CD4-positive, alpha-beta T cell treated with Interleukin-10 for 1 hour (primary cell): ENCODE data around the gene GRM5.
"Not testable (repeated sequence)": the region's sequence is repeated elsewhere in the genome, so short reads cannot be mapped to it uniquely, and the experiment has no call there.

ENCODE experiments used
- DNase-seq: peaks from one replicate; pipeline ENCODE4 v3.0.0-alpha.2; 2020

Gene GRM5

GRCh38 chr11:89065651-89066201, at the start of gene GRM5:
TSS of gene GRM5 (minus strand) at chr11:89065982. CDS start at chr11:89047872, 18,110 bp downstream.
- DNase-seq: not testable (repeated sequence)

GRCh38 chr11:89097956-89098355, 32.2 kb upstream of the GRM5 start:
- peak; percentile 6 for DNase-seq

DNA sequence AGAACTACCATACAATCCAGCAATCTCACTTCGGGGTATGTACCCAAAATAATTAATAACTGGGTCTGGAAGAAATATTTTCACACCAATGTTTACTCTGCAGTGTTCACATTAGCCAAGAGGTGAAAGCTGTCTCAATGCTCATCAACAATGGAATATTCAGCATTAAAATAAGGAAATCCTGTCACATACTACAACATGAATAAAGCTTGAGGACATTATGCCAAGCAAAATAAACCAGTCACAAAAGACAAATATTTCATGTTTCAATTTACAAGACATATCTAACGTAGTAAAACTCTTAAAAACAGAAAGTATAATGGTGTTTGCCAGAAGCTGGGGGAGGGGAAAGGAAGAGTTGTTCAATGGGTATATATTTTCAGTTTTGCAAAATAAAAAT, 28.0 kb upstream of the GRM5 start:
- DNase-seq: not testable (repeated sequence)

- not testable (repeated sequence) for DNase-seq
These were observed 19.2 kb upstream of the GRM5 start for GRCh38 chr11:89084951-89085350.

- DNase-seq: not testable (repeated sequence)
These were observed 5.1 kb upstream of the GRM5 start for GRCh38 chr11:89070911-89071310.

- no peak for DNase-seq
These were observed 1.5 kb upstream of the GRM5 start for GRCh38 chr11:89067264-89067663.

DNA sequence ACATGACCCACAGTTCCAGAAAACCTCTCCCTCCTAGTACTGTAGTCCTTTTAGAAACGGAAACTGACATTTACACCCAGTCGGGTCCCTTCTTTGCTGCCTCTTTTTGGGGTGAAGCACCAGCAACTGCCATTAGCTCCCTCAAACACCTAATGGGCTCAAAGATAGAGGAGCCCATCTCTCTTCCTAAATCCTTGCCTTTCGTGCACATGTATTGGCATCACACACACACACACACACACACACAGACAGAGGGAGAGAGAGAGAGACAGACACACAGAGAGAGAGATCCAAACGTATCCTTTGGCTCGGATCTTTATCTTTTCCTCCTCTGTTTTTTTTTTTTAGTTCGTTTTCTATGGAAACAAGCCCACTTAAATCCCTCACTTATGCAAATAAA, 716 bp downstream of the GRM5 start:
- DNase-seq: no peak

- DNase-seq: not testable (repeated sequence)
These were observed 2.3 kb downstream of the GRM5 start for GRCh38 chr11:89063481-89063951.

DNA sequence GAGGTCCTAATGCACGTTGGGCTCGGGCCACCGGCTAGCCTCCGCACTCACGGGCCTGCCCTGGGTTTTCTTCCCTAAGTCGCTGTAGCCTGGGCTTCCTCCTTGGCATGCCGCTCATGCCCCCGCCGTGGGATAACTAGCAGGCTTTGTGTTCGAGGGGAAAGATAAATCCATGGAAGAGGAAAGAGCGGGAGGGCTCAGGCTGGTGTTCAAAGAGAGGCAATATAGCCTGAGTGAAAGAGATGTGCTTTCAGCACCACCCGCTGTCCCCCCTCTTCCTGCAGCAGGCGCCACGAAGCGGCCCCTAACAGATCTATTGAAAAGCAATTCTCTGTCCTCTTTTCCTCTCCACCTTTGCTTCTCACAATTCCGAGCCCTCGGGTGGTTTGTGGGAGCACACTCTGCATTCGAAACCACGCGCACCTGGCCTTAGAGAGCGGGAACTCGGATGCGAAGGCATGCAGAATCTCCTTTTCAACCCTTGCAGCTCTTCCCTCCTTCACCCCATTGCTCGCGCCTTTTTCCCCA, 2.9 kb downstream of the GRM5 start:
- DNase-seq: not testable (repeated sequence)

DNA sequence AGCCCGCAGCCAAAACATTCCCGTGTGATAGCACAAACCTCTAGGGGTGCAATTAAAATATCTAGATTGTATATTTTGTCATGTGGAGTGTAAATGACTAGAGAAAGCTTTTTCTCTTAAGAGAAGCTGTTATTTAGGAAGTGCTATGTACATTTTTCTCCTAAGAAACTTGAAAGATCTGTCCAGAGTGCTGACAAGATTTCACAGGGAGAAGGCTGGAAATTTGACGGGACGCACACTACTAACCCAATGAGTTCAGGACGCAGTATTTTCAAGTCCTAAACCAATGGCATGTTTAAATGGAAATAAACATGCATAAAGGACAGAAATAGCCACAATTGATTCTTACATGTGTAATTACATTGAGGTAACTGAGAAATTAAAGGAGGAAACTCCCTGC, 3.9 kb downstream of the GRM5 start:
- not testable (repeated sequence) for DNase-seq

DNA sequence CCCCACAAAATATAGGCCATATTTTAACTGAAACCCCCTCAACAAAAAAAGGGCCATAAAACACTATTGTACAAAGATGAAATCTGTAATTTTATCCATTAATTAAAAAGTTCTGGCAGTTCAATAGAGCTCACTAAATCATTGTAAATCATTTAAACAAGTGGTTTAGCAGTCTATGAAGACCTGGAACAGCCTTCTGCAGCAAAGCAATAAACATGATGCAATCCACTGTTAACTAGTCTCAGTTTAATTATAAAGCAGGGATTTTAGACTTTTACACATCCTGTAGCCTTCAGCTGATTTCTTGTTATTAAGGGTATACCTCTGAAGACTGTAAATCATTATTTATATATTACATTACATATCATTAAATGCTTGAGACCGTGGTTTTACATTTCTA, 8.4 kb downstream of the GRM5 start:
- DNase-seq: not testable (repeated sequence)

GRCh38 chr11:89052220-89052619, 13.6 kb downstream of the GRM5 start:
- no peak for DNase-seq

DNA sequence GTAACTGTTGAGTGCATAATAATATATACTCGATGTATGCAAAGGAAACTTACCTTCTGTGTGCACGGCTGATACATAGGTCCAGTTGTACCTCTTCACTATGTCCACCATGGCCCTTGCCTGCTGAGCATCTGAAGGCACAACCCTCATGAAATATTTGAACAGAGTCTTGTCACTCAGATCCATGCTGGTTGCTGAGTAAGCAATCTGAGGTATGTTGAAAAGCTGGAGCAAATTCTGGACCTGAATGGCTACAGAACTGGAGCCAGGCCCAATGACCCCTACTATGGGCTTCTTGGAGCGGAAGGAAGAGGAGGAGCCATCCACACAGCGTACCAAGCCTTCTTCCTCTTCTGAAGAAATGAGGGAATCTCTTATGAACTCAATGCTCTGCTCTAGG, 18.6 kb downstream of the GRM5 start:
- not testable (repeated sequence) for DNase-seq

- DNase-seq: not testable (repeated sequence)
These were observed 21.8 kb downstream of the GRM5 start for GRCh38 chr11:89043861-89044588.

DNA sequence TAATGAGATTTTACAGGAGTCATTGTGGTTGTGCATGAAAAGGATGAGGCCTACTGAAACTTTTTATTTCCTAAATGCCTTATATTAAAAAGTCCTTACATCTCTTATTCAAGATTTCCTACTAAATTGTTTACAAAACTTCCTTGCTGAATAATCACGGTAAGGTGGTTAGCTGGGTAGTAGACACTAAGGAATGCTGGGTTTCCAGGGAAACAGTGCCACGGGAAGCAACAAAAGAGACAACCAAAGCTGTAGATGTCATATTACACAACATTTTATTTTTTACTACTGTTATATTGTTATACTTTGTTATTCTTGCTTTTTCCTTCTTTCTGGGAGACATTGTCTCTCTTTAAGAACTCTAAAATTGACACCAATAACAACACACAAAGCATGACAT, 36.1 kb downstream of the GRM5 start:
- not testable (repeated sequence) for DNase-seq

DNA sequence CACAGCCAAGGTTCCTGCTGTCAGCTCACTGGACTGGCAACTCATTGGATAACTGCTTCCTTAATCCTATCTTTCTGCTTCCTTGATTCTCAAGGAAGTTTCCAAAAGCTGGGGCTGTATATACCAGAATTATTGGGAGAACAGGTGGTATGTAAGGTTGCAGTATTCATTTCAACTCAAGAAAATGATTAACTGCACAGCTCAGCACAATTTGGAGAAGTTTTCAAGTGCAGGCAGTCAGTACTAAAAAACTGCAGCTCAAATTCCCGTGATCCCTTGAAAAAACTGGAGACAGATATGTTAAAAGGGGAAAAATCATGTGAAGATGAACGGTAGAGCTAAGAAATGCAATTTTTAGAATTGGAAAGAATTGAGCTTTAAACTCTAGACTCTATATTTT, 44.4 kb downstream of the GRM5 start:
- DNase-seq: no peak

GRCh38 chr11:89019827-89020547, 45.8 kb downstream of the GRM5 start:
- not testable (repeated sequence) for DNase-seq

DNA sequence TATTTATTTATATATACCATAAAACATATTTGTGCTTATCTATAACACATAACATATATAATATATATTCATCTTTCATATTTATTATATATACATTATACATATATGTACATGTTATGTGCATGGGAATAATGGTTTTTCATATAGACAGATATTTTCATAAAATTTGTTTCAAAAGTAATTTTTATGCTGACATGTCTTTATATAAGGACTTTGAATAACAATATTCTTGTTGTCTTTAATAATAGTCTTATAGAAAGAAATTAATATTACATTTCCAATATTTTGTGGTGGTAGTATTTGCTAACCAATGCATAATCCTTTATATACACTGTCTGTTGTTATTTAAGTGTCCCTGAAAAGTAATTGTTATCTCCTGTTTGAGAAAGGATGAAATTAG, 49.6 kb downstream of the GRM5 start:
- DNase-seq: no peak

DNA sequence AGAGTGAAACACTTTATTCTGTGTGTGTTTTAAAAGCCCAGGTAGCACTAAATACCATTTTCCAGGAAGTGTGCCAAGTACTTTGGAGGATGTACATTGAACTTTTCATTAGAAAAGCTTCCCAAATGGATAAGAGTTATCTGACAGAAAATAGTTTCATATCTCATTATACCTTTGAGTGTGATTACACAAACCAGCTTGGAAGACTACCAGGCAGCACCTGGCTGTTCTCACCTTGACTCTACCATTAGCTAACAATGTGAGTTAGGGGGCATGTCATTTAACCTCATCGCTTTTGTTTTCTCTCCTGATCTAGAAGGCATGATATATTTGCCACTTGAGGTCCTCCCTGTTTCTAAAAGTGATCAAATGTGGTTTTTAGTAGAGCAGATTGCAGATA, 50.2 kb downstream of the GRM5 start:
- DNase-seq: no peak

GRCh38 chr11:89000852-89001251, 64.9 kb downstream of the GRM5 start:
- not testable (repeated sequence) for DNase-seq

GRCh38 chr11:88979641-88980040, 86.1 kb downstream of the GRM5 start:
- no peak for DNase-seq

DNA sequence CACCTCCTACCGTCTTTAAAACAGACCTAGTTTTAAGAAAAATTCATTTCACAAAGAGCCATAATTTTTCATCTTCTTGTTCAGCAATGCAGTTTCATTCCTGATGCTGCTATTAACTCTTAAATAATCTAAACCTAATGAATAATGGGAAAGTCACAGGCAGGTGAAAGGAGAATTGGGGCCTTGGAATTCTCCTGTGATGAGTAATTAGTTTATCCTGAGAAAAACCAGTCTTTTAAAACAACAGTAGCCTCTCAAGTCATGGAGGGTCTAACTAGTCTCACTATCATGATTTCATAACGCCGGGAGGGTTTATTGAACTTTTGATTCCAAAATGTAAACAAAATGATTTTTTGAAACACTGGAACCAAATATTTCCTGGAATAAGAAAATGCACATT, 86.8 kb downstream of the GRM5 start:
- not testable (repeated sequence) for DNase-seq

DNA sequence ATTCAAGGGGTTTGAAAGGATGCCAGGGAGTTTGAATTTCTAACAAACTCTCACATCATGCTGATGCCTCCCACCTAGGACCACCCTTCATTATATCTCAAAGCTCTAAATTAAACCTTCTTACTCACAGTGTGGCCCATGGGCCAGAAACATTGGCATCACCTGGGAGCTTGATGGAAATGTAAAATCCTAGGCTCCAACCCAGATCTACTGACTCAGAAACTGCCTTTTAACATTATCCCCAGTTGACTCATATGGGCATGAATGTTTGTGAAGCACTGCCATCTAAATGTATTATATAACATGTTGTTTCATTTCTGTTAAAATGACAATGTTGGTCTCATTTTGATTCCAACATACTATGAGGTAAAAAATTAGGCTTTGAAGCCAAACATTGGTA, 90.3 kb downstream of the GRM5 start:
- DNase-seq: not testable (repeated sequence)

- DNase-seq: no peak
These were observed 93.6 kb downstream of the GRM5 start for GRCh38 chr11:88972210-88972609.
